GM23338 (cell line): Measurements from ENCODE around the gene DDX24.

ENCODE experiments used
- CTCF ChIP-seq, 2 experiments: fragments of 200-600 bp in 1 of 2; sonication (generic) in 1 of 2; conservative IDR thresholded peaks; 2 replicates each; pipeline versions ENCODE4 v1.5.1 to v1.6.1; 2016 to 2017; ENCODE audit warnings: antibody characterized with exemption in 2 of 2, low read depth in 2 of 2, mild to moderate bottlenecking in 2 of 2, moderate library complexity in 1 of 2
- EZH2 ChIP-seq: fragments of 200-600 bp; sonication (generic); IDR thresholded peaks from one replicate; pipeline ENCODE4 v1.8.0; 2017; ENCODE audit warnings: antibody characterized with exemption, mild to moderate bottlenecking, low read depth; ENCODE audit not compliant: unreplicated experiment
- EZH2phosphoT487 ChIP-seq: fragments of 200-600 bp; sonication (generic); IDR thresholded peaks from one replicate; pipeline ENCODE4 v1.8.1; 2018; ENCODE audit warnings: antibody characterized with exemption; ENCODE audit not compliant: unreplicated experiment
- JUNB ChIP-seq: IDR thresholded peaks from one replicate; pipeline ENCODE4 v1.6.1; 2016; ENCODE audit warnings: antibody characterized with exemption; ENCODE audit not compliant: unreplicated experiment
- POLR2AphosphoS5 ChIP-seq: IDR thresholded peaks from 2 replicates; pipeline ENCODE4 v1.6.1; 2016; ENCODE audit warnings: antibody characterized with exemption, low read depth
- REST ChIP-seq: IDR thresholded peaks from one replicate; pipeline ENCODE4 v1.6.1; 2018; ENCODE audit warnings: antibody characterized with exemption; ENCODE audit not compliant: unreplicated experiment

- no peak for TF ChIP-seq CTCF (conservative IDR thresholded peaks at IDR 0.05; ENCODE audit: low read depth in 2 of 2)
- TF ChIP-seq EZH2phosphoT487 = no peak
- TF ChIP-seq EZH2 = no peak
- TF ChIP-seq POLR2AphosphoS5 = no peak
- no peak for TF ChIP-seq REST
- no peak for TF ChIP-seq JUNB
Observed at GRCh38 chr14:94009767-94010166, 71.2 kb downstream of the DDX24 start.
